HepG2 (cell line): ENCODE results near the gene LBX2. TPM values are rescaled to one million over a fixed set of nuclear protein-coding genes. Genes with fewer than 3 reads are reported as not detected.
A peak's percentile ranks its signal among the peaks of the same experiment; 100 is the strongest.

Source experiments
- CTCF ChIP-seq: sonication (generic); formaldehyde crosslinking; IDR thresholded peaks from 2 replicates; pipeline ENCODE4 v1.5.0; 2020; ENCODE audit warnings: mild to moderate bottlenecking, missing genetic modification reagents, moderate library complexity
- GATAD2A ChIP-seq: IDR thresholded peaks from 2 replicates; pipeline ENCODE4 v1.6.1; 2016
- HNRNPL ChIP-seq: fragments of 200-400 bp; formaldehyde crosslinking; IDR thresholded peaks from 2 replicates; pipeline ENCODE4 v1.6.1; 2017; ENCODE audit warnings: mild to moderate bottlenecking, low read depth, low read length
- MAFF ChIP-seq: IDR thresholded peaks from 2 replicates; pipeline ENCODE4 v1.6.1; 2011; ENCODE audit warnings: low read depth, low read length, improper control_type of control experiment
- MBNL3 ChIP-seq: fragments of 250-450 bp; sonication (Bioruptor Pico); conservative IDR thresholded peaks from 2 replicates; pipeline ENCODE4 v1.8.0; 2022; ENCODE audit warnings: mild to moderate bottlenecking, inconsistent platforms
- MTA1 ChIP-seq: sonication (generic); formaldehyde crosslinking; IDR thresholded peaks from 2 replicates; pipeline ENCODE4 v1.4.0; 2020; ENCODE audit warnings: missing genetic modification reagents, mild to moderate bottlenecking, borderline replicate concordance
- MTF1 ChIP-seq: sonication (generic); formaldehyde crosslinking; IDR thresholded peaks from 2 replicates; pipeline ENCODE4 v1.5.0; 2020; ENCODE audit warnings: missing genetic modification reagents
- NFE2L1 ChIP-seq: sonication (generic); formaldehyde crosslinking; IDR thresholded peaks from 2 replicates; pipeline ENCODE4 v1.4.0; 2020; ENCODE audit warnings: missing genetic modification reagents, mild to moderate bottlenecking, borderline replicate concordance
- NR2C2 ChIP-seq: sonication (generic); formaldehyde crosslinking; IDR thresholded peaks from 2 replicates; pipeline ENCODE4 v1.4.0; 2020; ENCODE audit warnings: missing genetic modification reagents, mild to moderate bottlenecking, moderate library complexity, borderline replicate concordance
- PCBP2 ChIP-seq: fragments of 200-400 bp; formaldehyde crosslinking; optimal IDR thresholded peaks from 2 replicates; pipeline ENCODE3; 2018; ENCODE audit warnings: low read length, low read depth; ENCODE audit not compliant: poor library complexity, severe bottlenecking
- POGZ ChIP-seq: sonication (generic); formaldehyde crosslinking; IDR thresholded peaks from 2 replicates; pipeline ENCODE4 v1.4.0; 2020; ENCODE audit warnings: mild to moderate bottlenecking, missing genetic modification reagents
- SALL1 ChIP-seq: sonication (generic); formaldehyde crosslinking; IDR thresholded peaks from 2 replicates; pipeline ENCODE4 v1.8.0; 2022; ENCODE audit warnings: mild to moderate bottlenecking, missing genetic modification reagents
- SETDB1 ChIP-seq: sonication (generic); formaldehyde crosslinking; IDR thresholded peaks from 2 replicates; pipeline ENCODE4 v1.5.1; 2020; ENCODE audit warnings: missing genetic modification reagents, mild to moderate bottlenecking, borderline replicate concordance
- SMC3 ChIP-seq: IDR thresholded peaks from 2 replicates; pipeline ENCODE4 v1.6.1; 2011; ENCODE audit warnings: low read length, improper control_type of control experiment
- SP5 ChIP-seq: IDR thresholded peaks from 2 replicates; pipeline ENCODE4 v1.6.1; 2016; ENCODE audit warnings: low read depth, borderline replicate concordance
- SSRP1 ChIP-seq: IDR thresholded peaks from 2 replicates; pipeline ENCODE4 v1.6.1; 2016; ENCODE audit warnings: control low read depth
- THYN1 ChIP-seq: sonication (generic); formaldehyde crosslinking; IDR thresholded peaks from 2 replicates; pipeline ENCODE4 v1.8.1; 2023; ENCODE audit warnings: low read depth, mild to moderate bottlenecking, moderate library complexity, missing genetic modification reagents, borderline replicate concordance
- ZBTB46 ChIP-seq: sonication (generic); formaldehyde crosslinking; IDR thresholded peaks from 2 replicates; pipeline ENCODE4 v1.4.0; 2020; ENCODE audit warnings: mild to moderate bottlenecking, missing genetic modification reagents, borderline replicate concordance
- ZNF383 ChIP-seq: sonication (generic); formaldehyde crosslinking; IDR thresholded peaks from 2 replicates; pipeline ENCODE4 v1.4.0; 2020; ENCODE audit warnings: missing genetic modification reagents, mild to moderate bottlenecking, borderline replicate concordance
- polyA plus RNA-seq, 8 experiments: library from polyadenylated mRNA; depleted of rRNA in 3 of 8; stranded (reverse) in 7 of 8; unstranded in 1 of 8; fragments of >200 nt; fragmentation: Illumina TruSeq in 4 of 8; extraction: Trizol in 4 of 8; gene quantifications; 2 replicates each; pipeline versions ENCODE4 v1.2.1 to v1.2.3, GENCODE V29; 2011 to 2016; ENCODE audit warnings: low read depth in 4 of 8, missing spikeins in 1 of 8, mixed read lengths in 1 of 8; ENCODE audit not compliant: insufficient read depth in 1 of 8
- total RNA-seq, 5 experiments: library from RNA; depleted of rRNA; stranded (reverse); fragments of >200 nt; fragmentation: Illumina TruSeq; extraction: Trizol; gene quantifications; 2 replicates each; pipeline ENCODE4 v1.2.3, GENCODE V29; 2016; ENCODE audit warnings: low read depth in 1 of 5
- TF ChIP-seq, protein P1 (sequence below): fragments of 450-650 bp; IDR thresholded peaks from 2 replicates; pipeline ENCODE4 v1.6.1; 2017; ENCODE audit warnings: mild to moderate bottlenecking
- TF ChIP-seq, protein P2 (sequence below): sonication (generic); formaldehyde crosslinking; IDR thresholded peaks from 2 replicates; pipeline ENCODE4 v1.8.1; 2023; ENCODE audit warnings: mild to moderate bottlenecking, inconsistent platforms, moderate library complexity, missing genetic modification reagents, borderline replicate concordance
- TF ChIP-seq, protein P3 (sequence below): sonication (generic); formaldehyde crosslinking; IDR thresholded peaks from 2 replicates; pipeline ENCODE4 v1.4.0; 2020; ENCODE audit warnings: mild to moderate bottlenecking, missing genetic modification reagents

LBX2 gene
- total and polyA plus RNA-seq, 2 of the 13 experiments (the other 11 are each of a cell fraction or from before 2014, with no cell fraction given), result 6.4 to 8.1 TPM

DNA sequence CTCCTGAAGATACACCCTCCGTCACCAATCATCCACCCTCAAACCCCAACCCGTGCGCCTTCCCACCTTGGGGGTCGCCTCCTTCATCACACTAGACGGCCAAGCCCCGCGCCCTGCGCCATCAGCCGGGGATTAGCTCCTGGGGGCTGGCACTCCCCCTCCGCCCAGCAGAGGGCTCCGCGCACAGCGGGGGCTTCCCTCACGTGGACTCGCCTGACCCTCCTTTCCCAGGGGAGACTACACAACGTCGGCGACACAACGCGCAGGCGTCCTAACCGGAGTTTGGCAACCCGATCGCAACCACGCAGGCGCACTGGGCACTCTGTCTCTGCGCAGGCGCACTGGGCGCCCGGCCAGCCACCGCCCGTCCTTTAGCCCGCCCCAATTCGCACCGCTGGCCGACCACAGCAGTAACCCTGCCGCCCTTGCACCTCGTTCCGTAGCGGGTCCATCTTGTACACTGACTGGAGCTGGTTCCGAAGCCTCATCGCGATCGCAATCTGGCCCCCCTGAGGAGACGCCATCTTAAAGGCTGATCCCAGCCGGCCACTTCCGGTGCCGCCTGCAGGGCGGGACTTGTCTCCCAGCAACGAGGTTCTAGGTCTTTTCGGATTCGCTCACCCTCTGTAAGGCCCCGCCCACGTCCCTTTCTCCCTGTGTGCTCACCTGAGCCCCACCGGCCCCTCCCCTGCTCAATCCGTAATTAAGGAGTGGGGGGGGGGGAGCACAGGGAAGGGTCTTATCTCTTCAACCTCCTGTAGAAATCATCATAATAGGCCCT lies 7.9 kb upstream of the LBX2 start, which contains the start of gene PCGF1 (continued):
- TF ChIP-seq SALL1 (CRISPR knock-in tag) (peak; percentile 93), HNRNPL (peak; percentile 65; the same call in 1 of the 2 replicates), PCBP2 (no peak), THYN1 (no peak; the same call in 1 of the 2 replicates), SETDB1 (CRISPR knock-in tag) (no peak), GATAD2A (CRISPR knock-in tag) (no peak; the same call in 1 of the 2 replicates), SMC3 (peak; percentile 35; the same call in 1 of the 2 replicates), ZNF383 (peak; percentile 97), SP5 (CRISPR knock-in tag) (peak; percentile 23; the same call in 1 of the 2 replicates), CTCF (CRISPR knock-in tag) (peak; percentile 98), POGZ (CRISPR knock-in tag) (peak; percentile 42), MAFF (no peak), ZBTB46 (no peak), MBNL3 (CRISPR knock-in tag) (no peak; the same call in 1 of the 2 replicates), MTA1 (peak; percentile 81; the same call in 1 of the 2 replicates), SSRP1 (CRISPR knock-in tag) (no peak), MTF1 (CRISPR knock-in tag) (no peak), NR2C2 (CRISPR knock-in tag) (peak; percentile 93), NFE2L1 (CRISPR knock-in tag) (no peak)
- TF ChIP-seq, protein P1, sequence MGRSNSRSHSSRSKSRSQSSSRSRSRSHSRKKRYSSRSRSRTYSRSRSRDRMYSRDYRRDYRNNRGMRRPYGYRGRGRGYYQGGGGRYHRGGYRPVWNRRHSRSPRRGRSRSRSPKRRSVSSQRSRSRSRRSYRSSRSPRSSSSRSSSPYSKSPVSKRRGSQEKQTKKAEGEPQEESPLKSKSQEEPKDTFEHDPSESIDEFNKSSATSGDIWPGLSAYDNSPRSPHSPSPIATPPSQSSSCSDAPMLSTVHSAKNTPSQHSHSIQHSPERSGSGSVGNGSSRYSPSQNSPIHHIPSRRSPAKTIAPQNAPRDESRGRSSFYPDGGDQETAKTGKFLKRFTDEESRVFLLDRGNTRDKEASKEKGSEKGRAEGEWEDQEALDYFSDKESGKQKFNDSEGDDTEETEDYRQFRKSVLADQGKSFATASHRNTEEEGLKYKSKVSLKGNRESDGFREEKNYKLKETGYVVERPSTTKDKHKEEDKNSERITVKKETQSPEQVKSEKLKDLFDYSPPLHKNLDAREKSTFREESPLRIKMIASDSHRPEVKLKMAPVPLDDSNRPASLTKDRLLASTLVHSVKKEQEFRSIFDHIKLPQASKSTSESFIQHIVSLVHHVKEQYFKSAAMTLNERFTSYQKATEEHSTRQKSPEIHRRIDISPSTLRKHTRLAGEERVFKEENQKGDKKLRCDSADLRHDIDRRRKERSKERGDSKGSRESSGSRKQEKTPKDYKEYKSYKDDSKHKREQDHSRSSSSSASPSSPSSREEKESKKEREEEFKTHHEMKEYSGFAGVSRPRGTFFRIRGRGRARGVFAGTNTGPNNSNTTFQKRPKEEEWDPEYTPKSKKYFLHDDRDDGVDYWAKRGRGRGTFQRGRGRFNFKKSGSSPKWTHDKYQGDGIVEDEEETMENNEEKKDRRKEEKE, result no peak
- TF ChIP-seq, protein P2, sequence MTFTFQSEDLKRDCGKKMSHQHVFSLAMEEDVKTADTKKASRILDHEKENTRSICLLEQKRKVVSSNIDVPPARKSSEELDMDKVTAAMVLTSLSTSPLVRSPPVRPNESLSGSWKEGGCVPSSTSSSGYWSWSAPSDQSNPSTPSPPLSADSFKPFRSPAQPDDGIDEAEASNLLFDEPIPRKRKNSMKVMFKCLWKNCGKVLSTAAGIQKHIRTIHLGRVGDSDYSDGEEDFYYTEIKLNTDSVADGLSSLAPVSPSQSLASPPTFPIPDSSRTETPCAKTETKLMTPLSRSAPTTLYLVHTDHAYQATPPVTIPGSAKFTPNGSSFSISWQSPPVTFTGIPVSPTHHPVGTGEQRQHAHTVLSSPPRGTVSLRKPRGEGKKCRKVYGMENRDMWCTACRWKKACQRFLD (CRISPR knock-in tag), result peak; percentile 89
- TF ChIP-seq, protein P3, sequence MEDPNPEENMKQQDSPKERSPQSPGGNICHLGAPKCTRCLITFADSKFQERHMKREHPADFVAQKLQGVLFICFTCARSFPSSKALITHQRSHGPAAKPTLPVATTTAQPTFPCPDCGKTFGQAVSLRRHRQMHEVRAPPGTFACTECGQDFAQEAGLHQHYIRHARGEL, result peak; percentile 10; the same call in 1 of the 2 replicates
